ENCODE data around the gene NCOR1.

The NCOR1 gene

DNA sequence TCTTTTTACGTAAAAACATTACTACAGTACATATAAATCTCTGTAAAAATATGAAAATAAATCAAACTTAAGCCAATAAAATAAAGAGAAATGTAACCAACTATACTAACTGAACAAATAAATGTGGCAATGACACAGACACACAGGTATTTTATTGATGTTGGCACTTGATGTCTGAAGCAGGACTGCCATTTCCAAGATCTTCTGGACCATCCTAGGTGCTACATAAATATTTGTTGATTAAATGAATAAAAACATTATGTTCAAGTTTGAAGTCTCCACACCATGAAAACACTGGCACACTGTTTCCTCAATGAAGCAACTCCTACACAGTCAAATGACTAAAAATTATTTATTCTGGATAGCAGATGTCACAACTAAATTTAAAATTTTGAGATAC lies 106.9 kb downstream of the NCOR1 start:
- Histone ChIP-seq H3K9me3 (ENCODE audit: severe bottlenecking) (no peaks in the 10 kb centered on the region), H3K4me1 (ENCODE audit: insufficient read depth, poor library complexity, severe bottlenecking) (no peaks in the 10 kb centered on the region), H3K36me3 (ENCODE audit: low read depth) (peaks cover 51% of the 10 kb centered on the region), H3K4me3 (ENCODE audit: severe bottlenecking) (no peak overlapping the region), H3K27me3 (ENCODE audit: insufficient read depth, poor library complexity, severe bottlenecking) (no peaks in the 10 kb centered on the region), H3K27ac (ENCODE audit: poor library complexity, severe bottlenecking) (no peak overlapping the region)
- TF ChIP-seq, protein P1, sequence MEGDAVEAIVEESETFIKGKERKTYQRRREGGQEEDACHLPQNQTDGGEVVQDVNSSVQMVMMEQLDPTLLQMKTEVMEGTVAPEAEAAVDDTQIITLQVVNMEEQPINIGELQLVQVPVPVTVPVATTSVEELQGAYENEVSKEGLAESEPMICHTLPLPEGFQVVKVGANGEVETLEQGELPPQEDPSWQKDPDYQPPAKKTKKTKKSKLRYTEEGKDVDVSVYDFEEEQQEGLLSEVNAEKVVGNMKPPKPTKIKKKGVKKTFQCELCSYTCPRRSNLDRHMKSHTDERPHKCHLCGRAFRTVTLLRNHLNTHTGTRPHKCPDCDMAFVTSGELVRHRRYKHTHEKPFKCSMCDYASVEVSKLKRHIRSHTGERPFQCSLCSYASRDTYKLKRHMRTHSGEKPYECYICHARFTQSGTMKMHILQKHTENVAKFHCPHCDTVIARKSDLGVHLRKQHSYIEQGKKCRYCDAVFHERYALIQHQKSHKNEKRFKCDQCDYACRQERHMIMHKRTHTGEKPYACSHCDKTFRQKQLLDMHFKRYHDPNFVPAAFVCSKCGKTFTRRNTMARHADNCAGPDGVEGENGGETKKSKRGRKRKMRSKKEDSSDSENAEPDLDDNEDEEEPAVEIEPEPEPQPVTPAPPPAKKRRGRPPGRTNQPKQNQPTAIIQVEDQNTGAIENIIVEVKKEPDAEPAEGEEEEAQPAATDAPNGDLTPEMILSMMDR (IDR thresholded peaks at IDR 0.05; ENCODE audit: poor library complexity, severe bottlenecking): no peak
- DNase-seq (ENCODE audit: low spot score): no peak
- no peak for ATAC-seq (ENCODE audit: low read depth)

DNA sequence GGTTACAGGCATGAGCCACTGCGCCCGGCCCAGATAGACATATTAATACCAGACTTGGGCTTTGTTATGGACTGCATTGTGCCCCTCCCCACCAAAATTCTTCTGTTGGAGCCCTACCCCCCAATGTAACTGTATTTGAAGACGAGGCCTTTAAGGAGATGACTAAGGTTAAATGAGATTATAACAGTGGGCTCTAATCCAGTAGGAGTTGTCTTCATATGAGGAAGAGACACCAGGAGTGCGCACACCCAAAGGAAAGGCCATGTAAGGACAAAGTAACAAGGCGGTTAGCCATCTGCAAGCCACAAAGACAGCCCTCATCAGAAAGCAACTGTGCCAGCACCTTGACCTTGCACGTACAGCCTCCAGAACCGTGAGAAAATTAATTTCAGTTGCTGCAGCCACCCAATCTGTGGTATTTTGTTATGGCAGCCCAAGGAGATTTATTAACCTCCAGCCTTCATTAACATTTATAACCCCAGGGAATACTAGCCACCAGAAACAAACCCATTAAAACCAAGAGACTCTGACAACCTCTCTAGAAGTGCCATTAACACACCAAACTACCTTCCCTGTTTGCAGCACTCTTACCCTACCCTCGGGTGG lies 108.1 kb downstream of the NCOR1 start:
- ATAC-seq (ENCODE audit: low read depth) (no peak), DNase-seq (ENCODE audit: low spot score) (no peak)
- Histone ChIP-seq H3K4me3 (ENCODE audit: severe bottlenecking) (no peak overlapping the region), H3K36me3 (ENCODE audit: low read depth) (peaks cover 47% of the 10 kb centered on the region), H3K27ac (ENCODE audit: poor library complexity, severe bottlenecking) (no peak overlapping the region), H3K4me1 (ENCODE audit: insufficient read depth, poor library complexity, severe bottlenecking) (no peaks in the 10 kb centered on the region), H3K9me3 (ENCODE audit: severe bottlenecking) (no peaks in the 10 kb centered on the region), H3K27me3 (ENCODE audit: insufficient read depth, poor library complexity, severe bottlenecking) (no peaks in the 10 kb centered on the region)
- TF ChIP-seq, protein P1 (IDR thresholded peaks at IDR 0.05; ENCODE audit: poor library complexity, severe bottlenecking): no peak

DNA sequence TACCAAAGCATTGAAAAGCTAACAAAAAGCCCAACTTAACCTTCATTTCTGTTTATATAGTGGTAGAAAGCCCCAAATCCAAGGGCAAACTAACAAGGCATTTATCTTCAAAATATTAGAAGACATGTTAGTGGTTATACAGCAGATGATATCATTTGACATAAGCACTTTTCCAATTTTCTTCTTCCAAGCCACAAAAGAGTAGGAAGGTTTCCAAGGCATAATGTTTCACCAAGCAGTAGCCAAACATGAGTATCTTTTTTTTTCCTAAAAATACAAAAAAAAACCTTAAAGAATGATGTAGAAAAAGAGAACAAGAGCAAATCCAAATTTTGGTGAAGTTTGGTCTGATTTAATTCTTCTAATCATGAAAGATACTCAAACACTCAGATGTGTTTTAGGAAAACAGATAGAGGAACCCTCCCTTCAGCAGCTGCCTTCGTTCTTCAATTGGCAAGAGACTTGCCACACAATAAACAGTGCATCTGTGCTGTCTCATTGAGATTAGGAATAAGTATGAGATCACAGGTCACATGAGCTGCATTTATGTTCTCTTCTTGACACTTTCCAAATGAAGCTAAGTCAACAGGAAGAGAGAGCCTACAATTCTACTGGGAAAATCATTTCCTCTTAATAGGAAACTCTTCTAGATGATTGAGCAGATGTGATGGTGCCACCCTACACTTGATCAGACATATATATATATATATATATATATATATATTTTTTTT lies 109.0 kb downstream of the NCOR1 start:
- Histone ChIP-seq H3K4me1 (ENCODE audit: insufficient read depth, poor library complexity, severe bottlenecking) (no peaks in the 10 kb centered on the region), H3K4me3 (ENCODE audit: severe bottlenecking) (no peak overlapping the region), H3K27ac (ENCODE audit: poor library complexity, severe bottlenecking) (no peak overlapping the region), H3K27me3 (ENCODE audit: insufficient read depth, poor library complexity, severe bottlenecking) (no peaks in the 10 kb centered on the region), H3K36me3 (ENCODE audit: low read depth) (peaks cover 51% of the 10 kb centered on the region), H3K9me3 (ENCODE audit: severe bottlenecking) (no peaks in the 10 kb centered on the region)
- DNase-seq (ENCODE audit: low spot score) (no peak), ATAC-seq (ENCODE audit: low read depth) (no peak)
- TF ChIP-seq, protein P1 (IDR thresholded peaks at IDR 0.05; ENCODE audit: poor library complexity, severe bottlenecking): no peak

DNA sequence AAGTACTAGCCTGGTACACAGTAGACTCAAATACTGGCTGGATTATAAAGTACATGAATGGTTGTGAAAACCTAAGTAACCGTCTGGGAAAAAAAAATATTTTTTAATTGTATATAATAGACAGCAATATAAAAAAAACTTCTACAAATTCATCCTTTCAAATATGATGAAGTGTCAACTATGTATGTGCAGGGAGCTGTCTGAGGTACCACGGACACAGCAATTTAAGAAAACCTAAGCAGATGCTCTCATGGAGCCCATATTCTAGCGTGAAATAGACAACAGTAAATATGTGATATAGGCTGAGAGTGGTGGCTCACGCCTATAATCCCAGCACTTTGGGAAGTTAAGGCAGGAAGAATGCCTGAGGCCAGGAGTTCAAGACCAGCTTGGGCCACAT lies 111.1 kb downstream of the NCOR1 start:
- Histone ChIP-seq H3K4me3 (ENCODE audit: severe bottlenecking) (no peak overlapping the region), H3K27ac (ENCODE audit: poor library complexity, severe bottlenecking) (no peak overlapping the region), H3K4me1 (ENCODE audit: insufficient read depth, poor library complexity, severe bottlenecking) (no peaks in the 10 kb centered on the region), H3K9me3 (ENCODE audit: severe bottlenecking) (no peaks in the 10 kb centered on the region), H3K27me3 (ENCODE audit: insufficient read depth, poor library complexity, severe bottlenecking) (no peaks in the 10 kb centered on the region), H3K36me3 (ENCODE audit: low read depth) (peaks cover 64% of the 10 kb centered on the region)
- DNase-seq (ENCODE audit: low spot score): no peak
- TF ChIP-seq, protein P1 (IDR thresholded peaks at IDR 0.05; ENCODE audit: poor library complexity, severe bottlenecking): no peak
- no peak for ATAC-seq (ENCODE audit: low read depth)

DNA sequence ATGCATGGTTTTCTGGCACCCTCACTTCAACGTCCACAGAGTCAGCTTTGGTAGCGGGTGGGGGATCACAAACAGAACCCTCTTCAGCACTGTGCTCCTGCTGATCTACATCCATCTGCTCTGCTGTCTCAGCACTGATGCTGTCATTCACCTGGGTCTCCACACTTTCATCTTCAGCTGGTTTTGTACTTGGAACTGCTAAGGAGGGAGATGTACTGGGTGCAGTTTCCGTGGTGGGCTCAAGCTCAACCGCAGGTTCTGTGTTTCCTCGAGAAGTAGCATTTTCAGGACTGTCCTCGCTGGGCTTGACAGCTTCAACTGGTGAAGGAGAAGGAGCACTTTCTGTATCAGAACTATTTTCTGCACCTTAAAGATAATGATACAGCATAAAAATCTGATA lies 113.9 kb downstream of the NCOR1 start:
- no peaks in the 10 kb centered on the region for H3K4me1 ChIP-seq (ENCODE audit: insufficient read depth, poor library complexity, severe bottlenecking)
- no peaks in the 10 kb centered on the region for H3K9me3 ChIP-seq (ENCODE audit: severe bottlenecking)
- no peaks in the 10 kb centered on the region for H3K27me3 ChIP-seq (ENCODE audit: insufficient read depth, poor library complexity, severe bottlenecking)
- H3K36me3 ChIP-seq (ENCODE audit: low read depth): peaks cover 72% of the 10 kb centered on the region
- no peak overlapping the region for H3K27ac ChIP-seq (ENCODE audit: poor library complexity, severe bottlenecking)
- TF ChIP-seq, protein P1 (IDR thresholded peaks at IDR 0.05; ENCODE audit: poor library complexity, severe bottlenecking): no peak
- DNase-seq (ENCODE audit: low spot score) (no peak), ATAC-seq (ENCODE audit: low read depth) (no peak)
- H3K4me3 ChIP-seq (ENCODE audit: severe bottlenecking): no peak overlapping the region
